GM21526 (cell line): ENCODE measurements around the gene UFSP2.

Experiments used
- ATAC-seq: cut with Tn5 transposase; IDR thresholded peaks from one replicate; pipeline ENCODE4 v1.9.1; 2021; ENCODE audit warnings: moderate library complexity; ENCODE audit not compliant: unreplicated experiment, low FRiP score

The UFSP2 gene

DNA sequence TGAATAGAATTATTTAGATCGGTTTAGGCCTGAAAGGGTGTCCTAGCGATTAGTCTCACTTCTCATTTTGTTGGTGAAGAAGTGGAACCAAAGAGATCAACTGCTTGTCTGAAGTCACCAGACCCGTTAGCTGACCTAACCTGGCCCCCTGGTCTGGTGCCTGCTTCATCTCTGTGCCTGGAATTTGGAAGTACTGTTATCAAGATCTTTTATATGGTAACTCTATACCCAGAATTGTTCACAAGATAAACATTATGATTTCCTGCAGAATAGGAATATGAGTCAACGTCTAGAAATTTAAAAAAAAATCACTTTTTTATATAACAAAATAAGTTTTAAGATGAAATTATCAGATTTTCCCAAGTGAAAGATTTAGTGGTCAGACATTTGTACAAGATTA lies 67.2 kb downstream of the UFSP2 start:
- no peak for ATAC-seq

DNA sequence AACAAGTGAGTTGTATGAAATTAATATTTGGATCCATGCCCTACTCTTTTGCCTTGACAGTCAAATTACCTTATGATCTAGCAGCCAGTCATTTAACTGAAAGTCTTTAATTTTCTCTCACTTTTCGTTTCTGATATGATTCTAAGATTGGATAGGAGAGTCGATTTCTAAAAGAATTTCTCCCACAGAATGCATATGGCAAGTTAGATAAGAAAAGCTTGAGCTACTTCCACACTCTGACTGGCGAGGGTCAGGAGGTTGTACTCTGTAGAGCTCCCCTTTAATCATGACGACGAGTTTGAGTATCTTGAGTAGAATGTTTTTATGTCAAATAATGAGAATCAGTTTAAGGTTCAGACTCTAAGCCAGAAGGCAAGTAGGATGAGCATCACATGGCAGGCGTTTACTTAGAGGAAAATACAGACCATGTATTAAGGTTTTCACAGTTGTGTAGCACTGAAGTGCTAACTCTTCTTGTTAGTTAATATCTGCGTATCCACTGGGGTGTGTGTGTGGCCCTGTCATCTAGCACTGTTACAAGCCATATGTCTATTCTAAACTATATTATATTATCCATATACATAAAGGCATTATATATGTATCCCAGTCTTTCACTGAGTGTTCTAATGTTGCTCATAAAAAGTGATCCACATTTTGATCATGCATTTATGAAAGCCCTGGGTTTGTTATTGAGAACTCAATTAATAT lies 67.9 kb downstream of the UFSP2 start:
- no peak for ATAC-seq

DNA sequence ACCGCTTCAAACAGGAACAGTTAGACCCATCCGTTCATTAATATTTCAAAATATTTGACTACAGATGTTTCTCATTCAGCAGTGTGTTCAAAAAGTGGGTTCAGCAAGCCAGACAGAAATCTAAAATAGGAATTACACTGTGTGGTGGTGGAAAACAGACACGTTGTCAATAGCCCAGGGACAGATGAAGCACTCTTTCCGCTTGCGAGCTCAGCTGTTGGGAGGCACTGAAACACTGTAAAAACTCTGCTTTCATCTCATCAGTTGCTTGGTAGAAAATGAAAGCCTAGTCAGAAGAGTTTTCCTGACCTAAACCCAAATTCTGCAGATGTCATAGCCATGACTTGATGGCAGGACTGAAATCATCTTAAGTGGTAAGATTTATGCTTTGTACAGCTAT lies 68.6 kb downstream of the UFSP2 start:
- no peak for ATAC-seq

DNA sequence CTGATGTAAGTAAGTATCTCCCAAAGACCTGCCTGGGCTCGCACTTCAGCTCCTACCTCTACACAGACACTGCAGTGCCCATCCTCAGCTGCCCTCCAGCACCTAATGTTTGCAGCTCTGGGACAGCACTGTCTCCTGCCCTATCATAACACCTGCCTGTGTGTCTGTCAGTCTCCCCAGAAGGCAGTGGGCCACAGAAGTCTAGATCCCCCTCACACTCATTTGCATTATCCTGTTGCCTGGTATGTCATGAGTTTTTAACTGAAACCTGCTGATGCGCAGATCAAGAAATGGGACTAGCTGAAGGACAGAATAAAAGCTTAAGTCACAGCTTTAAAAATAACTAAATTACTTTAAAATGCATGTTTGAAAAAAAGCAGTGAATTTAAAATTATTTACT lies 73.0 kb downstream of the UFSP2 start:
- ATAC-seq, result no peak

DNA sequence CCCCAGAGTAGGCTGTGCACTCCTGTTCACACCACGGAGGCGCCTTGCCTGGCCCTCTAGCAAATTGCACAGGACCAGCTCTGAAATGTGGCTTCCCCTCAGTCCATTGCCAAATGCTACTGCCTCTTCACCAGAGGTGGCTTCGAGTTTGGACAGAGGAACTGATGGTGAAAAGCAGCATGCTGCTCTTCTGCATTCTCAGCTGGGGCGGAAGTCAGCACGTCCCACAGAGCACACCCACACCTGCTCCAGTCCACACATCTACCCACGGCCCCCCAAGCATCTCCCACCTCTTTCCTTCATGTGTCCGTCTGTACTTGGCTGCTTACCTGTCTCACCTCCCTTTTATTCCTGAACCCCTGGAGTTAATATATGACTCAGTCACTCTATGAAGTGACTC lies 73.6 kb downstream of the UFSP2 start:
- no peak for ATAC-seq

DNA sequence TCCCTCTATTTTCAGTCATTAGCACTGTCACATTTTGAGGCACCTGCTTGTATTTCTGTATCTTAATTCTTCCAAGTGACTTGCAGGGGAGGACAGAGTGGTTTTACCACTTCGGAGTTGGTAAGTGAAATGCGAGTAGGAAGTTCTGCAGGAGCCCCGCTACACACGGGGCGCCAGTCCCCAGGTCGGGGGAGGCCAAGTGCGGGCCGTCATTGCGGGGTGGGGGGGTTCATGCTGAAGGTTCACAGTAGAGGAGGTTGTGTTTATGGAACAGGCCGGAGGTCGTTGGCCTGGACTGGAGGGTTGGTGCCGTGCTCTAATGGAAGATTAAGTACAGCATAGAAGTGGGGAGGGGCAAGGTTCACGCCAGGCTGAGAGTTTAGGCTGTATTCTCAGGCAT lies 74.1 kb downstream of the UFSP2 start:
- no peak for ATAC-seq
